Activated T-cell treated with anti-CD3 and anti-CD28 coated beads, Interleukin-2, amount 50 U/mL, for 24 hours (primary cell): ENCODE results near the gene HS2ST1.
"Not testable (repeated sequence)": the region's sequence is repeated elsewhere in the genome, so short reads cannot be mapped to it uniquely, and the experiment has no call there.

Source experiments
- DNase-seq: peaks from one replicate; pipeline ENCODE4 v3.0.0-alpha.2; 2020
- H3K27ac Mint-ChIP-seq: 2 replicates; pipeline ENCODE4 v1.8.0; 2020; ENCODE audit warnings: mild to moderate bottlenecking, mixed read lengths
- H3K27me3 Mint-ChIP-seq: 2 replicates; pipeline ENCODE4 v1.8.0; 2020; ENCODE audit warnings: mixed read lengths
- H3K36me3 Mint-ChIP-seq: 2 replicates; pipeline ENCODE4 v1.8.0; 2020; ENCODE audit warnings: low read depth, mixed read lengths
- H3K4me1 Mint-ChIP-seq: 2 replicates; pipeline ENCODE4 v1.8.0; 2020; ENCODE audit warnings: low read depth, mixed read lengths
- H3K4me3 Mint-ChIP-seq: 2 replicates; pipeline ENCODE4 v1.8.0; 2020; ENCODE audit warnings: mild to moderate bottlenecking, moderate library complexity, mixed read lengths
- H3K9me3 Mint-ChIP-seq: 2 replicates; pipeline ENCODE4 v1.8.0; 2020; ENCODE audit warnings: mixed read lengths

The HS2ST1 gene

DNA sequence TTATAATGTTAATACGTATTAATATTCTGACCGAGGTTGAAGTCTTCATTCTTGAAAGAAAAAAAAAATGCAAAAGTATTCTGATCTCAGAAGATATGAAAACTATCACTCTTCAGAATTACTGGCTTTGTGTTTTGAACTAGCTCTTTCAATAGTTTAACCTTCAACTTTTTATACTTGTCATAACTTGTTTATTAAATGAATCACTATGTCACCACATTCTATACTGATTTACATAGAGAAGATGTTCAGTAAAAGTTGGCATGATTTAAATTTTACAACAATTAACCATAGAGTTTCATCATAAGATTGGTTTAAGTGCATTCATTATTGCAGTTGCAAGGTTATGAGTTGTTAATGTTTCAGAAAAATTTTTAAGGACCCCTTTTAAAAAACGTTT is 57.3 kb downstream of the HS2ST1 start:
- Mint-ChIP-seq H3K9me3 (no peaks in the 10 kb centered on the region), H3K4me3 (no peak overlapping the region), H3K36me3 (no peaks in the 10 kb centered on the region), H3K27ac (no peak overlapping the region), H3K27me3 (no peaks in the 10 kb centered on the region), H3K4me1 (peaks cover 14% of the 10 kb centered on the region)
- DNase-seq: no peak

DNA sequence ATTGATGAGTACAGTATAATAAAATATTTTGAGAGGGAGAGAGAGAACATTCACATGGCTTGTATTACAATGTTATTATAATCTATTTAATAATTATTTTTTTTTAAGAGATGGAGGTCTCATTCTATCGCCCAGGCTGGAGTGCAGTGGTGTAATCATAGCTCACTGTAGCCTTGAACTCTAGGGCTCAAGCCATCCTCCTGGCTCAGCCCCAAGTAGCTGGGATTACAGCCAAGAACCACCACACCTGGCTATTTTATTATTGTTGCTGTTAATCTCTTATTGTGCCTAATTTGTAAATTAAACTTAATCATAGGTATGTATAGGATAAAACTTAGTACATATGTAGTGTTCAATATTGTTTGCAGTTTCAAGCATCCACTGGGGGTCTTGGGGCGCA is 57.8 kb downstream of the HS2ST1 start:
- no peak overlapping the region for H3K4me3 Mint-ChIP-seq
- no peaks in the 10 kb centered on the region for H3K9me3 Mint-ChIP-seq
- H3K4me1 Mint-ChIP-seq: peaks cover 14% of the 10 kb centered on the region
- no peaks in the 10 kb centered on the region for H3K36me3 Mint-ChIP-seq
- H3K27me3 Mint-ChIP-seq: no peaks in the 10 kb centered on the region
- H3K27ac Mint-ChIP-seq: no peak overlapping the region
- no peak for DNase-seq

DNA sequence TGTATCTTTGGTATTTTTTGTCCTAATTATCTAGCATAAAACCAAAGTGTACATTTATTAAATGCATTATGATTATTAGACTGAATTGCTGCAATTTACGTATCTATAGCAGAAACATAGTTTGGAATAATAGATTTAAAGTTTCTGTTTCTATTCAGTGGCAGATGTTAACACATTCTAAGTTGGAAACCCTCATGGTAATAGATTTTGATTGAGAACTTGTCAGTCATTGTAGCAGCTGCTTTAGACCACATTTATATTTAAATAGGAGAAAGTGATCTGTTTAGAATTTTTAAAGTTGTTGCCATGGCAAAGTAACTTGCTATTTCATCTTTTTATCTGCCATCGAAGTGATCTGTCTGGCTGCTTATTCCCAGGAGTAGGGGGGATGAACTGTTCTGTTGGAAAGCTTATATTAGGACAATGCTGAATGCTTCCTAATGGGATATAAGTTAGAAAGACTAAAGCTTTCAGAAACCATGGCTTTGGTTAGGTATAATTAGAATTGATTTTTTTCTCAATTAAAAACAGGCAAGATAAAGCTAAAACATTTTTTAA is 61.6 kb downstream of the HS2ST1 start:
- DNase-seq: no peak
- Mint-ChIP-seq H3K27me3 (no peaks in the 10 kb centered on the region), H3K27ac (no peak overlapping the region), H3K4me1 (peaks cover 14% of the 10 kb centered on the region), H3K4me3 (no peak overlapping the region), H3K36me3 (peaks cover 6% of the 10 kb centered on the region), H3K9me3 (peaks cover 2% of the 10 kb centered on the region)

DNA sequence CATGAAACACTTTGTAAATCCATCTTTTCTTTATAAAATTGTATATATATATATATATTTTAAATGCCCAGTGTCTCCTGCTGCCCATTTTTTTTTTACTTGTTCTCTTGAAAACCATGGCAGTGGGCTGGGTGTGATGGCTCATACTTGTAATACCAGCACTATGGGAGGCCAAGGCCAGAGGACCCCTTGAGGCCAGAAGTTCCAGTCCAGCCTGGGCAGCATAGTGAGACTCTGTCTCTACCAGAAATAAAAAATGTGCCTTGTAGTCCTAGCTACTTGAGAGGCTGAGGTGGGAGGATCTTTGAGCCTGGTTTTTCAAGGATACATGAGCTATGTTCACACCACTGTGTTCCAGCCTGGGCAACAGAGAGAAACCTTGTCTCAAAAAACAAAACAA is 62.2 kb downstream of the HS2ST1 start:
- H3K36me3 Mint-ChIP-seq: peaks cover 6% of the 10 kb centered on the region
- H3K27me3 Mint-ChIP-seq: no peaks in the 10 kb centered on the region

DNA sequence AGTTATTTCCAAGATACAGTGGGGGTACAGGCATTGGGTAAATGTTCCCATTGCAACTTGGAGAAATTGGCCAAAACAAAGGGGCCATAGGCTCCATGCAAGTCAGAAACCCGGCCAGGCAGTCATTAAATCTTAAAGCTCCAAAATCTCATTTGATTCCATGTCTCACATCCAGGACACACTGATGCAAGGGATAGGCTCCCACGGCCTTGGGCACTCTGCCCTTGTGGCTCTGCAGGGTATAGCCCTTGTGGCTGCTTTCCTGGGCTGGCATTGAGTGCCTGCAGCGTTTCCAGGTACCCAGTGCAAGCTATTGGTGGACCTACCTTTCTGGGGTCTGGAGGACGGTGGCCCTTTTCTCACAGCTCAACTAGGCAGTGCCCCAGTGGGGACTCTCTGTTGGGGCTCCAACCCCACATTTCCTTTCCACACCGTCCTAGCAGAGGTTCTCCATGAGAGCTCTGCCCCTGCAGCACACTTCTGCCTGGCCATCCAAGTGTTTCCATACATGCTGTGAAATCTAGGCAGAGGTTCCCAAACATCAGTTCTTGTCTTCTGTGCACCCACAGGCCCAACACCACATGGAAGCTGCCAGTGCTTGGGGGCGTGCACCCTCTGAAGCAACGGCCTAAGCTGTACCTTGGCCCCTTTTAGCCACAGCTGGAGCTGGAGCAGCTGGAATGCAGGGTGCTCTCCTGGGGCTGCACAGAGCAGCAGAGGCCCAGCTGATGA is 67.2 kb downstream of the HS2ST1 start:
- no peak for DNase-seq

More for the DNA sequence above, 62.2 kb downstream of the HS2ST1 start:
- no peak for DNase-seq
- peaks cover 2% of the 10 kb centered on the region for H3K9me3 Mint-ChIP-seq
- no peak overlapping the region for H3K4me3 Mint-ChIP-seq
- no peak overlapping the region for H3K27ac Mint-ChIP-seq
- H3K4me1 Mint-ChIP-seq: peaks cover 9% of the 10 kb centered on the region

DNA sequence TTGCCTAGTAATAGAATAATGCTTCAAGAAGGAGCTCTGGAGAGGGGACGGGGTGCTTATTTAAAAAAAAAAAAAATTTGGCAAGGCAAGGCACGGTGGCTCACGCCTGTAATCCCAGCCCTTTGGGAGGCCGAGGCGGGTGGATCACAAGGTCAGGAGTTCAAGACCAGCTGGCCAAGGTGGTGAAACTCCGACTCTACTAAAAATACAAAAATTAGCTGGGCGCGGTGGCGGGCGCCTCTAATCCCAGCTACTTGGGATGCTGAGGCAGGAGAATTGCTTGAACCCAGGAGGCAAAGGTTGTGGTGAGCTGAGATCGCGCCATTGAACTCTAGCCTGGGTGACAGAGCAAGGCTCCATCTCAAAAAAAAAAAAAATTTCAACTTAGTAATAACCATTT is 69.2 kb downstream of the HS2ST1 start:
- H3K4me1 Mint-ChIP-seq, H3K4me3 Mint-ChIP-seq, H3K27ac Mint-ChIP-seq, H3K9me3 Mint-ChIP-seq, H3K27me3 Mint-ChIP-seq, DNase-seq: not testable (repeated sequence)
- peaks cover 13% of the 10 kb centered on the region for H3K36me3 Mint-ChIP-seq

More for the DNA sequence above, 67.2 kb downstream of the HS2ST1 start:
- H3K4me1 Mint-ChIP-seq: peaks cover 3% of the 10 kb centered on the region
- H3K36me3 Mint-ChIP-seq: peaks cover 8% of the 10 kb centered on the region
- H3K4me3 Mint-ChIP-seq: no peak overlapping the region
- peaks cover 2% of the 10 kb centered on the region for H3K9me3 Mint-ChIP-seq
- H3K27ac Mint-ChIP-seq: no peak overlapping the region
- no peaks in the 10 kb centered on the region for H3K27me3 Mint-ChIP-seq

DNA sequence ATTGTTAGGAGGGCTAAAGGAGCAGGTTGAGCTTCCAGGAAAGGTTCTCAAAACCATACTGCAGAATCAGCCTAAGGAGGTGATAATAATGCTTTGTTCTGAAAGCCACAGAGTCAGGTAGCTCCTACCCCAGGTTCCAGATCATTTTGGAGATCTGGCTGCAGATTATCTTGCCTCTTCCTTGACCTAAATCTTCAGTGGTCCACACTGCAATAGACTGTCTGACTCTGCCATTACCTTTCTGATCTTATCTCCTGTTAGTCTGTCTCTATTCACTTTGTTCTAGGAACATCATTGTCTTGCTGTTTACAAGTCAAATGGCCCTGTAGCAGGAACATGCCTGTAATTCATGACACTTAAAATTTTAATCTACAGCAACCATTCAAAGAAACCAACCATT is 73.0 kb downstream of the HS2ST1 start:
- H3K4me1 Mint-ChIP-seq: peaks cover 3% of the 10 kb centered on the region
- no peak overlapping the region for H3K27ac Mint-ChIP-seq
- peaks cover 15% of the 10 kb centered on the region for H3K36me3 Mint-ChIP-seq
- no peak overlapping the region for H3K4me3 Mint-ChIP-seq
- no peaks in the 10 kb centered on the region for H3K27me3 Mint-ChIP-seq
- H3K9me3 Mint-ChIP-seq: no peaks in the 10 kb centered on the region
- no peak for DNase-seq

DNA sequence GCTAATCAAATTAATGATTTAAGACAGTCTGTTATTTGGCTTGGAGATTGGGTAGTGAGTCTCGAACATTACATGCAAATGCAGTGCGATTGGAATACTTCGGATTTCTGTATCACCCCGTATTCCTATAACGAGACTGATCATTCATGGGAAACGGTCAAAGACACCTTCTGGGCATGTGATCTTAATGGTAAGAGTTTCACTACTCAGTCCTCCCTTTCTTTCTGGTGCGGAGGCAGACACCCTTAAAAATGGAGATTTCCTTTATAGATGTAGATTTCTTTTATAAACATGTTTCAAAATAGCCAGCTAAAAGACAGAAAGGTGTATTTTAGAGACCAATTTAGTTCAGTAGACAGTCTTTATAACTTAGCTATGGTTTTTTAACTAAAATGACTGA is 74.4 kb downstream of the HS2ST1 start:
- DNase-seq: no peak
- Mint-ChIP-seq H3K27me3 (no peaks in the 10 kb centered on the region), H3K4me1 (peaks cover 6% of the 10 kb centered on the region), H3K27ac (no peak overlapping the region), H3K36me3 (peaks cover 15% of the 10 kb centered on the region), H3K4me3 (no peak overlapping the region), H3K9me3 (no peaks in the 10 kb centered on the region)

DNA sequence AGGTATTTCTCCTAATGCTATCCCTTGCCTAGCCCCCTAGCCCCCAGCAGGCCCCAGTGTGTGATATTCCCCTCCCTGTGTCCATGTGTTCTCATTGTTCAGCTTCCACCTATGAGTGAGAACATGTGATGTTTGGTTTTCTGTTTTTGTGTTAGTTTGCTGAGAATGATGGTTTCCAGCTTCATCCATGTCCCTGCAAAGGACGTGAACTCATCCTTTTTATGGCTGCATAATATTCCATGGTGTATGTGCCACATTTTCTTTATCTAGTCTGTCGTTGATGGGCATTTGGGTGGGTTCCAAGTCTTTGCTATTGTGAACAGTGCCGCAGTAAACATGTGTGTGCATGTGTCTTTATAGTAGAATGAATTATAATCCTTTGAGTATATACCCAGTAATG is 75.3 kb downstream of the HS2ST1 start:
- not testable (repeated sequence) for DNase-seq, H3K27me3 Mint-ChIP-seq, H3K9me3 Mint-ChIP-seq, H3K4me3 Mint-ChIP-seq, H3K4me1 Mint-ChIP-seq, H3K27ac Mint-ChIP-seq
- peaks cover 15% of the 10 kb centered on the region for H3K36me3 Mint-ChIP-seq

DNA sequence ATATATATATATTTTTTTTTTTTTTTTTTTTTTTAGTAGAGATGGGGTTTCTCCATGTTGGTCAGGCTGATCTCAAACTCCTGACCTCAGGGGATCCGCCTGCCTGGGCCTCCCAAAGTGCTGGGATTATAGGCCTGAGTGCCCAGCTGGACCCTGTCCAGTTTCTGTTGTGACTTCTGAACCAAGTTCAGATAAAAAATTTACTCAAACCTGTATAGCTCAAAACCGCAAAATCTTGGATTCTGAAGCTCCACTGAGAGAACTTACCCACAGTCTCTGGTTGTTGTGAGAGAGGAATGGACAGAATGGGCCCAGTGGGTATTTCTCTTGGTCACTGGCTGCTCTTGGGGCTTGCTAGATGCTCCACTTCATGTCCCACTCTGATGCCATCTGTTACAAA is 76.4 kb downstream of the HS2ST1 start:
- H3K4me3 Mint-ChIP-seq: no peak overlapping the region
- peaks cover 15% of the 10 kb centered on the region for H3K36me3 Mint-ChIP-seq
- H3K27ac Mint-ChIP-seq: no peak overlapping the region
- no peaks in the 10 kb centered on the region for H3K9me3 Mint-ChIP-seq
- no peaks in the 10 kb centered on the region for H3K27me3 Mint-ChIP-seq
- peaks cover 10% of the 10 kb centered on the region for H3K4me1 Mint-ChIP-seq
- DNase-seq: no peak

DNA sequence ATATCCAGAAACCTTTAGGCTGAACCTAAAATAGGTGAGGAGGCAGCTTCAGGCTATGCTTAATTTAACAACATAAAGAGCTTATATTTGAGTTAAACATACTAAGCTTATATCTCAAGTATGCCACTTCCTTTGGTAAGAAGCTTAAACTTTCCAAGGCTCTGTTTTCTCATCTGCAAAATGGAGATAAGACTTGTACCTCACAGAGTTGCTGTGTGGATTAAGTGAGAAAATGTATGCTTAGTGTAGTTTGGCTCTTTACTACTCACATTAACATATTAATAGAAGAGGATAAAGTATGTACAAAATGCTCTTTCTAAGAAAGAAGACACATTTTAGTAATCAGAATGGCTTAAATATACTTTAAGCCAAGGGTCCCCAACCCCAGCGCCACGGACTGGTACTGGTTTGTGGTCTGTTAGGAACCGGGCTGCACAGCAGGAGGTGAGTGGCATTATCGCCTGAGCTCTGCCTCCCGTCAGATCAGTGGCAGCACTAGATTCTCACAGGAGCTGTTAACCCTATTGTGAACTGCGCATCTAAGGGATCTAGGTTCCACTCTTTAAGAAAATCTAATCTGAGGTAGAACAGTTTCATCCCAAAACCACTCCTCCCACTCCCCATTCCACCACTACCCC is 77.2 kb downstream of the HS2ST1 start:
- H3K4me3 Mint-ChIP-seq: no peak overlapping the region
- no peaks in the 10 kb centered on the region for H3K27me3 Mint-ChIP-seq
- no peaks in the 10 kb centered on the region for H3K9me3 Mint-ChIP-seq
- DNase-seq: no peak
- peaks cover 10% of the 10 kb centered on the region for H3K4me1 Mint-ChIP-seq
- H3K36me3 Mint-ChIP-seq: peaks cover 15% of the 10 kb centered on the region
- no peak overlapping the region for H3K27ac Mint-ChIP-seq

DNA sequence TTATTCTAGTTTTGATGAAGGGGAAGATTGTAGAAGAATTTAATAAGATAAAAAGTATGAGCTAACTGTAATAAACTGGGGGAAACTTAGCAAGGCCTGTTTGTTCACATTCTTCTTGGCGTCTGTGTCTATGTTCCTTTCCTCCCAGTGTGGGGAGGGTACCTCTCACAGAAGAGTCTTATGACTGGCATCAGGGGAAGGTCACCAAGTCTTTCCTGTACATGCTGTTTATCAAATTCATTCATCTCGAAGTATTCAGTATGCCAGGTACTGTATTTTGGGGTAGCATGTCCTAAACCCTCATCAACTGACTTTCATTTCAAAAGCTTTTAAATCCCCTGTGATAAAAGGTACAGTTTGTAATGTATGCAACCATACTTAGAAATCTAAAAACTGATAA is 78.4 kb downstream of the HS2ST1 start:
- Mint-ChIP-seq H3K4me3 (no peak overlapping the region), H3K36me3 (peaks cover 12% of the 10 kb centered on the region), H3K4me1 (peaks cover 20% of the 10 kb centered on the region), H3K27ac (no peak overlapping the region), H3K9me3 (no peaks in the 10 kb centered on the region), H3K27me3 (no peaks in the 10 kb centered on the region)
- no peak for DNase-seq

DNA sequence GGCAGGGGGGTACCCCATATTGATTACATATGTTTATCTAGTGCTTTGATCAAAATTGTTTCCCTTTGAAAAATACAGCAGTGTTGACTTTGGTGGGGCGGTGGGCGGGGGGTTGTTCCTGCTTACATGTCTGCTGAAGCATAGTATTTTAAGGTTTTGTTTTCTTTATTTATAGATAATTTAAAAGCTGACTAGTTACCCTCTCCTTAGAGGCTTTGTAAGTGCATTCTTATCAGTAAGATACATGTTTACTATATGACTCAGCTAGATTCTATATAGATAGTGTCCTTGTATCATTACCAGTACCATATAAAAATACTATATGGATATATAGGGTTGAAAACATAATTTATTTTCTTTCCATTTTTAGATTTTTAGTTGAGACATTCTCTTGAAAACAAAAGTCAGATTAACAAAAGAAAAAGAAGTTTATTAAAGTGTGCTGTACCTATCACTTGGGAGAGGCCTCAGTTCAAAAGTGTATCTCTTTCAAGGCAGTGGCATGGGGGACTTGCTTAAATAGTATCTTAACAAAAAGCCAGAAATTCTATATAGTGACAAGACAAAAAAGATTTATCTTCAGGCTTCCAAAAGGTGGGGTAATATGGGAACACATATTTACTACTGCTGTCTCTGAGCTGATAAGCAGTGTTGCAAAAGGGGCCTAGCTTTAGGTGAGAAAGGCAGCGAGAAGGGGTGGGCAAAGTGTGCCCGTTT is 79.0 kb downstream of the HS2ST1 start:
- Mint-ChIP-seq H3K9me3 (no peaks in the 10 kb centered on the region), H3K4me1 (peaks cover 25% of the 10 kb centered on the region), H3K36me3 (peaks cover 11% of the 10 kb centered on the region), H3K27ac (no peak overlapping the region), H3K27me3 (no peaks in the 10 kb centered on the region), H3K4me3 (no peak overlapping the region)
- DNase-seq: no peak

DNA sequence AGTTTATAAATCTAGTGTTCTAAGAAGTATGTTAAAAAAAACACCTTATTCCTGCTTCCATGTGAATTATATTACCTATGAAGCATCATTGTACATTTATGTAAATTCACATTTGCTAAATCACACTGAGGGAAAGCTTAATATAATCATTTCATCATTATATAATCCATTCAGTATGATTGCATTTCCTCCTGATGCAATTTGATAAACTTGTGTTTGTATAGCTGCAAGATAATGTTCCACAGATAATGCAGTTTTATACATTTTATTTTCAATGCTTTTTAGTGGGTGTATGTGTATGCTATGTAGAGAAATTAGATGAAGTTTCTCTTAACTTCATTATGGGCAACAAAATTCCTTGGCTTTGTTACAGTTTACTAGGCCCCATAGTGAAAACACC is 79.6 kb downstream of the HS2ST1 start:
- peaks cover 29% of the 10 kb centered on the region for H3K4me1 Mint-ChIP-seq
- no peak overlapping the region for H3K4me3 Mint-ChIP-seq
- no peak overlapping the region for H3K27ac Mint-ChIP-seq
- no peaks in the 10 kb centered on the region for H3K9me3 Mint-ChIP-seq
- no peaks in the 10 kb centered on the region for H3K27me3 Mint-ChIP-seq
- H3K36me3 Mint-ChIP-seq: peaks cover 7% of the 10 kb centered on the region
- DNase-seq: no peak

DNA sequence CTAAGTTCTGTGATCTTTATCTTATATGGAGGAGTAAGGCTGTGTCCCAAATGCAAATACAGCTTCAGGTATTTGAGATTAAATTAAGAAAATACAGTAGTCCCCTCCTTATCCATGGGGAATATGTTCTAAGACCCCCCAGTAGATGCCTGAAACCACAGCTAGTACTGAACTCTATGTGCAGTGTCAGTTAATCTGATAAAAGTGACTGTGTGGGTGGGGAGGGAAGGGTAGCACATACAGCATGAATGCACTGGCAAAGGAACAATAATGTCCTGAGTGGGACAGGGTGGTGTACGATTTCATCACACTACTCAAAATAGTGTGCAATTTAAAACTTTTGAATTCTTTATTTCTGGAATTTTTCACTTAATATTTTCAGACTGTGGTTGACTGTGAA is 83.1 kb downstream of the HS2ST1 start:
- Mint-ChIP-seq H3K4me3 (no peak overlapping the region), H3K9me3 (no peaks in the 10 kb centered on the region), H3K27ac (no peak overlapping the region), H3K36me3 (peaks cover 7% of the 10 kb centered on the region), H3K27me3 (no peaks in the 10 kb centered on the region), H3K4me1 (peaks cover 30% of the 10 kb centered on the region)
- no peak for DNase-seq
